CD4-positive, alpha-beta memory T cell (primary cell): ENCODE results near the gene GRID1. TPM values are rescaled to one million over a fixed set of nuclear protein-coding genes. Genes with fewer than 3 reads are reported as not detected.

Experiments used
- CTCF ChIA-PET: fragments of 350-600 bp; sonication (Branson Sonifier 250); formaldehyde crosslinking; loops from one replicate; lab custom pipeline; 2021; ENCODE audit warnings: inconsistent platforms; ENCODE audit not compliant: partially characterized antibody; lab: Charles Lee
- POLR2A ChIA-PET: fragments of 350-600 bp; sonication (Branson Sonifier 250); formaldehyde crosslinking; loops from one replicate; lab custom pipeline; 2021; ENCODE audit not compliant: partially characterized antibody; lab: Charles Lee
- DNase-seq, 5 donors: peaks; one replicate each; pipeline versions ENCODE4 v3.0.0 to v3.0.0-alpha.2; 2020 to 2022; ENCODE audit warnings: mixed read lengths in 1 of 5
- H3K27ac ChIP-seq: one replicate; pipeline ENCODE4 v1.7.0; 2013; ENCODE audit warnings: low read depth, low read length
- H3K27me3 ChIP-seq: 2 replicates; pipeline ENCODE4 v1.7.0; 2013; ENCODE audit warnings: mild to moderate bottlenecking, low read length, moderate library complexity; ENCODE audit not compliant: insufficient read depth
- H3K36me3 ChIP-seq: 2 replicates; pipeline ENCODE4 v1.7.0; 2013; ENCODE audit warnings: mild to moderate bottlenecking, low read length, moderate library complexity; ENCODE audit not compliant: insufficient read depth
- H3K4me1 ChIP-seq: 2 replicates; pipeline ENCODE4 v1.7.0; 2013; ENCODE audit warnings: mild to moderate bottlenecking, low read length, moderate library complexity; ENCODE audit not compliant: insufficient read depth
- H3K4me3 ChIP-seq, 2 donors: one replicate each; pipeline ENCODE4 v1.7.0; 2013; ENCODE audit warnings: low read length in 2 of 2, mild to moderate bottlenecking in 1 of 2
- H3K9me3 ChIP-seq, 2 donors: one replicate each; pipeline ENCODE4 v1.7.0; 2013; ENCODE audit warnings: low read length in 2 of 2, control low read depth in 1 of 2; ENCODE audit not compliant: control insufficient read depth in 1 of 2
- H3K27ac Mint-ChIP-seq, 7 donors: one replicate each; pipeline ENCODE4 v1.8.0; 2020 to 2021; ENCODE audit warnings: mixed read lengths in 7 of 7, mild to moderate bottlenecking in 6 of 7, inconsistent platforms in 3 of 7, moderate library complexity in 3 of 7
- H3K27me3 Mint-ChIP-seq, 2 donors: one replicate each; pipeline ENCODE4 v1.8.0; 2020 to 2021; ENCODE audit warnings: mixed read lengths in 2 of 2
- H3K36me3 Mint-ChIP-seq, 2 donors: one replicate each; pipeline ENCODE4 v1.8.0; 2020 to 2021; ENCODE audit warnings: mixed read lengths in 2 of 2, inconsistent platforms in 1 of 2, mild to moderate bottlenecking in 1 of 2
- H3K4me1 Mint-ChIP-seq, 4 donors: one replicate each; pipeline ENCODE4 v1.8.0; 2020 to 2021; ENCODE audit warnings: mixed read lengths in 4 of 4, mild to moderate bottlenecking in 1 of 4
- H3K4me3 Mint-ChIP-seq, 8 donors: one replicate each; pipeline ENCODE4 v1.8.0; 2020 to 2021; ENCODE audit warnings: mixed read lengths in 8 of 8, mild to moderate bottlenecking in 7 of 8, moderate library complexity in 6 of 8, inconsistent platforms in 3 of 8
- H3K9me3 Mint-ChIP-seq, 8 donors: one replicate each; pipeline ENCODE4 v1.8.0; 2020 to 2021; ENCODE audit warnings: mixed read lengths in 8 of 8, mild to moderate bottlenecking in 5 of 8, inconsistent platforms in 3 of 8, moderate library complexity in 1 of 8
- intact Hi-C: fragments of 100-400 bp; cut with micrococcal nuclease; formaldehyde crosslinking; loops from one replicate; pipeline ENCODE4 v1.15.1; 2023
- polyA plus RNA-seq, 2 donors: library from polyadenylated mRNA; unstranded; fragments of 300-500 nt; fragmentation: Illumina TruSeq; gene quantifications; one replicate each; pipeline ENCODE4 v1.2.3, GENCODE V29; 2021
- total RNA-seq, 2 experiments: library from RNA; stranded (reverse); gene quantifications; one replicate each; pipeline ENCODE4 v1.2.3, GENCODE V29; 2021

GRID1 gene
- total and polyA plus RNA-seq, 4 experiments from 2014 or later: not detected

DNA sequence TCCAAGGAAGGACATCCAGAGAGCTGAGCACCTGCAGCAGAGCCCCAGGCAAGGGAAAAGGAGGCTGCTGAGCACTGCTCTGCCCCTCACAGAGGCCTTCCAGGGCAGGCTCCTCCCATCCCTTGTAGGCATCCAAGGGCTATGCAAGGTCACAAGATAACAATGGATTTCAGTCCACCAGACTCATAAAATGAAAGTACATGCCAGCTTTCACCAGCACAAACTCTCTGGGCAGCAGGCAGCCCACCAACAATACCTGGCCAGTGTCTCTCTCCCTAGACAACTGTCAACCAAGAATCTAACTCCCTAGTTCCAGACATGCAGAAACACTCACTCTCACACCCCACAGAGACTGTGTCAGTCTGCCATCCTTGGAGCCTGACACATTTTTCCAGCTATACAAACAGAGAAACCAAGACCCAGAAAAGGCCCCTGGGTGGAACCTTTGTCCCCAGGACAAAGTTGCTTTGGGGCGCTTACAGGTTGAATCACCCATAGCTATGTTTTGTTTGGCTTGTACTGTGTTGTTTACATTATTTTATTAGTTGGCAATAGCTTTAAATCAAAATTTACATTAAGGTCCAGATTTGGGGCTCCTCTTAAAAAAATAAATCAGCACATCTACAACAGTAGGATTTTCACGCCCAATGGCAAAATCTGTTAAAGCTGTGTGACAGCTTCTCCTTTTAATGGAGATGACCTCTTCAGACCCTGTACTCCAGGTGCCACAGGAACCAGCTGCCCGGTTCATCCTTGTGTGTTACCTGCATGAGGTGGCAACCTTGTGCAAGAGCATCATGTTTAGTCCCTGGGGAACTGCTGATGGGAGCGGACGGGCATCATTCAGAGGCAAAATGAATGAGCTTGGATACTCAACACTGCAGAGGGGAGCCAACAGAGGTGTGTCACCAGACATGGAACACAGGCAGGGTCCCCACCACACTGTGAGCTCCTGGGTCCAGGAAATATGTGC lies 5.2 kb downstream of the GRID1 start:
- no peak for DNase-seq
- ChIA-PET POLR2A (no interaction called here), CTCF (interaction anchor here (2.0 to 2.3 kb wide), 2 partner anchors 15 to 18 kb away, joined by 4 to 9 read pairs; no protein-coding TSS in a partner anchor)

GRCh38 chr10:86360657-86361056 lies 5.9 kb downstream of the GRID1 start:
- peaks cover 17% of the 10 kb centered on the region for H3K4me1 ChIP-seq
- Mint-ChIP-seq H3K27me3 (peaks cover 22 to 31% of the 10 kb centered on the region in 2 donors), H3K36me3 (no peaks in the 10 kb centered on the region), H3K27ac (no peak overlapping the region), H3K4me1 (peaks cover 5 to 23% (median 10%) of the 10 kb centered on the region in 4 donors), H3K9me3 (peaks cover 0 to 3% (median 0%) of the 10 kb centered on the region in 8 donors), H3K4me3 (peak overlapping the region in 1 of 8 donors; percentile 20)
- H3K36me3 ChIP-seq: no peaks in the 10 kb centered on the region
- POLR2A ChIA-PET: no interaction called here
- H3K9me3 ChIP-seq: no peaks in the 10 kb centered on the region
- no peak overlapping the region for H3K4me3 ChIP-seq
- CTCF ChIA-PET: interaction anchor here (2.3 kb wide), 1 partner anchor 16 kb away, joined by 9 read pairs; no protein-coding TSS in a partner anchor
- intact Hi-C loops: no loop called here
- DNase-seq: no peak
- H3K27me3 ChIP-seq: peaks cover 7% of the 10 kb centered on the region
- no peak overlapping the region for H3K27ac ChIP-seq

More for the DNA sequence above, 5.2 kb downstream of the GRID1 start:
- no peaks in the 10 kb centered on the region for H3K36me3 ChIP-seq
- intact Hi-C loops: no loop called here
- no peaks in the 10 kb centered on the region for H3K36me3 Mint-ChIP-seq
- H3K4me1 Mint-ChIP-seq: peaks cover 5 to 25% (median 12%) of the 10 kb centered on the region in 4 donors
- H3K27me3 ChIP-seq: peaks cover 7% of the 10 kb centered on the region
- H3K4me1 ChIP-seq: peaks cover 18% of the 10 kb centered on the region
- H3K27me3 Mint-ChIP-seq: peaks cover 23 to 28% of the 10 kb centered on the region in 2 donors
- H3K9me3 Mint-ChIP-seq: peaks cover 0 to 2% (median 0%) of the 10 kb centered on the region in 8 donors
- H3K4me3 Mint-ChIP-seq: peak overlapping the region in 1 of 8 donors; percentile 10
- H3K9me3 ChIP-seq: no peaks in the 10 kb centered on the region
- H3K27ac Mint-ChIP-seq: peak overlapping the region in 1 of 7 donors; percentile 10
- no peak overlapping the region for H3K4me3 ChIP-seq
- no peak overlapping the region for H3K27ac ChIP-seq

DNA sequence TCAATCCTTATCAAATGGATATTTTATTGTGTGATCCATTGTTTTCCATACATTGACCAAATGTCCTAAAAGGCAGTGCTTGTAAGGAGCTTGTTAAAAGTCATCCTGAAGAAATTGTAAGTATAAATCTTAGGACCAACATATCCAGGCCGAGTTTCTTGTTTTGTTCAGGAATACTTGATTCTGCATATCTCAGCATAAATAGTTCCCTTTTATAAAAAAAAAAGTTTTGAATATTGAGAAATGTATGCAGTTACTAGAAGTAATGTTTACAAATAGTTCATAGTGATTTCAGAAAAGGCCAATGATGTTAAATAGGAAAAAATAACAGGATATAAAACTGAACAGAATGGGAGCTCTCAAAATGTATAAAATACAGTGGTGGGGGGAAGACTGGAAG lies 6.6 kb downstream of the GRID1 start:
- Mint-ChIP-seq H3K36me3 (no peaks in the 10 kb centered on the region), H3K27me3 (peaks cover 22 to 28% of the 10 kb centered on the region in 2 donors), H3K4me3 (no peak overlapping the region), H3K4me1 (peaks cover 2 to 16% (median 6%) of the 10 kb centered on the region in 4 donors), H3K27ac (no peak overlapping the region), H3K9me3 (peaks cover 0 to 1% (median 0%) of the 10 kb centered on the region in 8 donors)
- H3K9me3 ChIP-seq: no peaks in the 10 kb centered on the region
- intact Hi-C loops: no loop called here
- DNase-seq: no peak
- no peak overlapping the region for H3K4me3 ChIP-seq
- H3K36me3 ChIP-seq: no peaks in the 10 kb centered on the region
- ChIA-PET CTCF (no interaction called here), POLR2A (no interaction called here)
- no peak overlapping the region for H3K27ac ChIP-seq
- H3K4me1 ChIP-seq: peaks cover 10% of the 10 kb centered on the region
- H3K27me3 ChIP-seq: peaks cover 7% of the 10 kb centered on the region

DNA sequence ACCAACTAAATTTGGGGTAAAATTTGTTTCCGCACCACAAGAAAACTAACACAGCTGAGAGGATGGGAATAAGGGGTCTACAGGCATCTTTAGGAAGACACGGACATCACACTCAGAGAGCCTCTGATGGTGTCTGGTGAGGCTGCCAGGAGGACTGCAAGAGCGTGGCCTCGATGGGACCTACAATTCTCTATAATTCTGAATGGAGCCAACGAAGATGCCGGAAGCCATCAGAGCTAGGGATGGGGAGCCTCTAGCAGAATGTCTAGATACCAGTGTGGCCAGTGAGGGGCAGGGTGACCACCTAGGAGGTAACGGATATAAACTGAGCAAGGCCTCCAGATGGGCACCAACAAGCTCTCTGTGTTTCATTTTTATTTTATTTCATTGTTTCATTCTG lies 7.5 kb downstream of the GRID1 start:
- Mint-ChIP-seq H3K36me3 (no peaks in the 10 kb centered on the region), H3K9me3 (peaks cover 0 to 1% (median 0%) of the 10 kb centered on the region in 8 donors), H3K27me3 (peaks cover 23% of the 10 kb centered on the region in 2 donors), H3K27ac (no peak overlapping the region), H3K4me3 (no peak overlapping the region), H3K4me1 (peaks cover under 1 to 9% (median 2%) of the 10 kb centered on the region in 4 donors)
- peaks cover 3% of the 10 kb centered on the region for H3K27me3 ChIP-seq
- POLR2A ChIA-PET: no interaction called here
- H3K27ac ChIP-seq: no peak overlapping the region
- peaks cover 3% of the 10 kb centered on the region for H3K4me1 ChIP-seq
- intact Hi-C loops: no loop called here
- DNase-seq: no peak
- H3K4me3 ChIP-seq: no peak overlapping the region
- no peaks in the 10 kb centered on the region for H3K36me3 ChIP-seq
- CTCF ChIA-PET: no interaction called here
- no peaks in the 10 kb centered on the region for H3K9me3 ChIP-seq

DNA sequence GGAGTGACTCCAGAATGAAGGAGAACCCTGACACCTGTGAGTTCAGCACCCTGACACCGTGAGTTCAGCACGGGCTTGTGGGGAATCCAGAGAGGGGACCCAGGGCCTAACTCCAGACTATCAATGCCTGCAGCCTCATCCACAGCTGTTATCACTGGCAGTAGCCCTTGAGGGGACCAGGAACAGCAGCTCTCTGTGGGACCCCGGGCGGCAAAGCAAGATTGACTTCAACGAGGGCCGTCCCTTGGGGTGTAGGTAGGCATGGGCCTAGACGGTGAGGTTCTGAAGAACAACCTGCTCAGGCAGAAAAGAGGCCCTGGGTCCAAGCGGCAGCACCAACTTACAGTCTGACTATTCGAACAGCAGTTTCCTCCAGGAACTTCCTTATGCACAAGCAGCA lies 8.9 kb downstream of the GRID1 start:
- Mint-ChIP-seq H3K36me3 (no peaks in the 10 kb centered on the region), H3K27ac (no peak overlapping the region), H3K4me3 (no peak overlapping the region), H3K4me1 (peaks cover 0 to 2% (median 0%) of the 10 kb centered on the region in 4 donors), H3K27me3 (peaks cover 17 to 20% of the 10 kb centered on the region in 2 donors), H3K9me3 (peaks cover 0 to 2% (median under 1%) of the 10 kb centered on the region in 8 donors)
- ChIA-PET CTCF (interaction anchor here (1.4 kb wide), 1 partner anchor 20 kb away, joined by 3 read pairs; no protein-coding TSS in a partner anchor), POLR2A (no interaction called here)
- no peak for DNase-seq
- Histone ChIP-seq H3K36me3 (no peaks in the 10 kb centered on the region), H3K9me3 (no peaks in the 10 kb centered on the region), H3K27me3 (no peaks in the 10 kb centered on the region), H3K4me3 (no peak overlapping the region), H3K27ac (no peak overlapping the region), H3K4me1 (no peaks in the 10 kb centered on the region)
- intact Hi-C loops: no loop called here

DNA sequence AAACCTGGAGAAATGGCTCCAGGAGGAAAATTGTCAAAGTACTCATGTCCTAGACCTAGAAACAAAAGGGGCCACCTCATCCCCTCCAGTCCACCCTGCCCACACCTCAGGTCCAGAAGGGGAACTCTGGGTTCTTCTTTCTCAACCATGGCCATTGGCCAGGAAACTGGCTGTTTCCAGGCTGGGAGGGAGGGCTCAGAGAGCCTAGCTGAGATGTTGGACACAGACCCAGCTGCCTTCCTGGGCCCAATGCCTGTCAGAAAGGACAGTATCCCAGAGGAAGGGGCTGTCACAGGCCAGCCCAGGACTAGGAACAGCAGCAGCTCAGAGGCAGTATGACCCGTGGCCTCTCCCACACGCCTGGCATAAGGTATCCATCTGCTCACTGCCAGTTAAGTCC lies 9.6 kb downstream of the GRID1 start:
- Mint-ChIP-seq H3K4me3 (no peak overlapping the region), H3K27ac (no peak overlapping the region), H3K36me3 (no peaks in the 10 kb centered on the region), H3K9me3 (peaks cover 0 to 7% (median 4%) of the 10 kb centered on the region in 8 donors), H3K27me3 (peaks cover 12 to 16% of the 10 kb centered on the region in 2 donors), H3K4me1 (no peaks in the 10 kb centered on the region)
- Histone ChIP-seq H3K4me1 (no peaks in the 10 kb centered on the region), H3K36me3 (no peaks in the 10 kb centered on the region), H3K9me3 (no peaks in the 10 kb centered on the region), H3K27me3 (no peaks in the 10 kb centered on the region), H3K4me3 (no peak overlapping the region), H3K27ac (no peak overlapping the region)
- DNase-seq: no peak
- CTCF ChIA-PET: interaction anchor here (1.4 kb wide), 1 partner anchor 21 kb away, joined by 3 read pairs; no protein-coding TSS in a partner anchor
- POLR2A ChIA-PET: no interaction called here
- intact Hi-C loops: no loop called here

DNA sequence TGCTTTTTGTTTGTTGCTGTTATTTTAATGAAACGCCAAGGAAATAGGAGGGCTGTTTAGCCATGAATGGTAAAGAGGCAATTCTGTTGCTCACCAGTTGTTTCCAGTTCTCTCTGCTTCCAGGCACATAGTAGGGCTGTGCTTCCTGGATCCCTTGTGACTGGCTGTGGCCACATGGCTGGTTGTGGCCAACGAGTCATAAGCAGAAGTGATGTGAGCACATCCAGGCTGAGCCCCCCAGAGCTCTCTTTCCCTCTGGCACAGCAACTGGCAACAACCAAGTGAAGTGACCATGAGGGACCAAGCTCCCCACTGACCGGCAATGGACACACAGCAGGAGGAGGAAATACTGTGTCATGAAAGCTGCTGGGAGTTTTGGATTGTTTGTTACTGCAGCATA lies 10.3 kb downstream of the GRID1 start:
- CTCF ChIA-PET: interaction anchor here (1.4 kb wide), 1 partner anchor 22 kb away, joined by 3 read pairs; no protein-coding TSS in a partner anchor
- intact Hi-C loops: no loop called here

More for the DNA sequence above, 10.3 kb downstream of the GRID1 start:
- Histone ChIP-seq H3K4me1 (no peaks in the 10 kb centered on the region), H3K27ac (no peak overlapping the region), H3K27me3 (no peaks in the 10 kb centered on the region), H3K9me3 (no peaks in the 10 kb centered on the region), H3K4me3 (no peak overlapping the region), H3K36me3 (no peaks in the 10 kb centered on the region)
- Mint-ChIP-seq H3K27ac (no peak overlapping the region), H3K36me3 (no peaks in the 10 kb centered on the region), H3K9me3 (peaks cover 0 to 7% (median 4%) of the 10 kb centered on the region in 8 donors), H3K4me1 (no peaks in the 10 kb centered on the region), H3K4me3 (no peak overlapping the region), H3K27me3 (peaks cover 11 to 14% of the 10 kb centered on the region in 2 donors)
- POLR2A ChIA-PET: no interaction called here
- no peak for DNase-seq
